HepG2 (cell line): ENCODE data around the gene IDH3A. TPM values are rescaled to one million over a fixed set of nuclear protein-coding genes. Genes with fewer than 3 reads are reported as not detected.

Experiments used
- ARHGAP35 ChIP-seq: sonication (generic); formaldehyde crosslinking; IDR thresholded peaks from 2 replicates; pipeline ENCODE4 v1.9.0; 2022; ENCODE audit warnings: mild to moderate bottlenecking, inconsistent platforms, moderate library complexity, missing genetic modification reagents, borderline replicate concordance
- DR1 ChIP-seq: sonication (generic); formaldehyde crosslinking; IDR thresholded peaks from 2 replicates; pipeline ENCODE4 v1.8.0; 2021; ENCODE audit warnings: mild to moderate bottlenecking, missing genetic modification reagents, inconsistent platforms
- MYC ChIP-seq: sonication (generic); formaldehyde crosslinking; IDR thresholded peaks from 2 replicates; pipeline ENCODE4 v1.9.0; 2021; ENCODE audit warnings: missing genetic modification reagents, borderline replicate concordance
- NFATC3 ChIP-seq: sonication (generic); formaldehyde crosslinking; IDR thresholded peaks from 2 replicates; pipeline ENCODE4 v1.5.1; 2020; ENCODE audit warnings: mild to moderate bottlenecking, missing genetic modification reagents
- SETDB1 ChIP-seq: sonication (generic); formaldehyde crosslinking; IDR thresholded peaks from 2 replicates; pipeline ENCODE4 v1.5.1; 2020; ENCODE audit warnings: missing genetic modification reagents, mild to moderate bottlenecking, borderline replicate concordance
- SMYD3 ChIP-seq: sonication (generic); formaldehyde crosslinking; IDR thresholded peaks from 2 replicates; pipeline ENCODE4 v1.8.1; 2023; ENCODE audit warnings: mild to moderate bottlenecking, missing genetic modification reagents
- TCF12 ChIP-seq, 2 experiments: fragments of 450-650 bp in 1 of 2; sonication (generic) in 1 of 2; formaldehyde crosslinking in 1 of 2; IDR thresholded peaks; 2 replicates each; pipeline versions ENCODE4 v1.6.1 to v1.8.0; 2017 to 2022; ENCODE audit warnings: antibody characterized with exemption in 1 of 2, mild to moderate bottlenecking in 1 of 2, missing genetic modification reagents in 1 of 2, moderate library complexity in 1 of 2
- TMF1 ChIP-seq: sonication (generic); formaldehyde crosslinking; IDR thresholded peaks from 2 replicates; pipeline ENCODE4 v1.8.1; 2022; ENCODE audit warnings: low read depth, missing genetic modification reagents
- ZBTB1 ChIP-seq: sonication (generic); formaldehyde crosslinking; IDR thresholded peaks from 2 replicates; pipeline ENCODE4 v1.4.0; 2020; ENCODE audit warnings: missing genetic modification reagents, borderline replicate concordance
- ZEB1 ChIP-seq: IDR thresholded peaks from 2 replicates; pipeline ENCODE4 v1.6.1; 2012; ENCODE audit warnings: mild to moderate bottlenecking, low read depth, inconsistent platforms; ENCODE audit not compliant: insufficient replicate concordance
- ZMYM3 ChIP-seq: sonication (generic); formaldehyde crosslinking; IDR thresholded peaks from 2 replicates; pipeline ENCODE4 v1.5.1; 2020; ENCODE audit warnings: mild to moderate bottlenecking, missing genetic modification reagents
- ZNF256 ChIP-seq: sonication (generic); formaldehyde crosslinking; conservative IDR thresholded peaks from 2 replicates; pipeline ENCODE4 v1.4.0; 2020; ENCODE audit warnings: missing genetic modification reagents
- ZNF431 ChIP-seq: sonication (generic); formaldehyde crosslinking; IDR thresholded peaks from 2 replicates; pipeline ENCODE4 v1.9.0; 2022; ENCODE audit warnings: missing genetic modification reagents, low read depth, mild to moderate bottlenecking, borderline replicate concordance
- ZNF546 ChIP-seq: sonication (generic); formaldehyde crosslinking; conservative IDR thresholded peaks from 2 replicates; pipeline ENCODE4 v1.8.1; 2023; ENCODE audit warnings: mild to moderate bottlenecking, missing genetic modification reagents
- ZNF713 ChIP-seq: sonication (generic); formaldehyde crosslinking; IDR thresholded peaks from 2 replicates; pipeline ENCODE4 v1.4.0; 2020; ENCODE audit warnings: mild to moderate bottlenecking, missing genetic modification reagents
- ZNF775 ChIP-seq: sonication (generic); formaldehyde crosslinking; IDR thresholded peaks from 2 replicates; pipeline ENCODE4 v1.4.0; 2020; ENCODE audit warnings: missing genetic modification reagents, mild to moderate bottlenecking, moderate library complexity, borderline replicate concordance
- polyA plus RNA-seq, 8 experiments: library from polyadenylated mRNA; depleted of rRNA in 3 of 8; stranded (reverse) in 7 of 8; unstranded in 1 of 8; fragments of >200 nt; fragmentation: Illumina TruSeq in 4 of 8; extraction: Trizol in 4 of 8; gene quantifications; 2 replicates each; pipeline versions ENCODE4 v1.2.1 to v1.2.3, GENCODE V29; 2011 to 2016; ENCODE audit warnings: low read depth in 4 of 8, missing spikeins in 1 of 8, mixed read lengths in 1 of 8; ENCODE audit not compliant: insufficient read depth in 1 of 8
- total RNA-seq, 5 experiments: library from RNA; depleted of rRNA; stranded (reverse); fragments of >200 nt; fragmentation: Illumina TruSeq; extraction: Trizol; gene quantifications; 2 replicates each; pipeline ENCODE4 v1.2.3, GENCODE V29; 2016; ENCODE audit warnings: low read depth in 1 of 5
- TF ChIP-seq, protein P1 (sequence below): sonication (generic); formaldehyde crosslinking; IDR thresholded peaks from 2 replicates; pipeline ENCODE4 v1.4.0; 2020; ENCODE audit warnings: mild to moderate bottlenecking, missing genetic modification reagents
- TF ChIP-seq, protein P2 (sequence below): sonication (generic); formaldehyde crosslinking; IDR thresholded peaks from 2 replicates; pipeline ENCODE4 v1.9.0; 2021; ENCODE audit warnings: mild to moderate bottlenecking, missing genetic modification reagents
- TF ChIP-seq, protein P3 (sequence below): sonication (generic); formaldehyde crosslinking; IDR thresholded peaks from 2 replicates; pipeline ENCODE4 v1.5.0; 2020; ENCODE audit warnings: missing genetic modification reagents

The IDH3A gene
- total and polyA plus RNA-seq, 2 of the 13 experiments (the other 11 are each of a cell fraction or from before 2014, with no cell fraction given), result 40.7 to 50.7 TPM

DNA sequence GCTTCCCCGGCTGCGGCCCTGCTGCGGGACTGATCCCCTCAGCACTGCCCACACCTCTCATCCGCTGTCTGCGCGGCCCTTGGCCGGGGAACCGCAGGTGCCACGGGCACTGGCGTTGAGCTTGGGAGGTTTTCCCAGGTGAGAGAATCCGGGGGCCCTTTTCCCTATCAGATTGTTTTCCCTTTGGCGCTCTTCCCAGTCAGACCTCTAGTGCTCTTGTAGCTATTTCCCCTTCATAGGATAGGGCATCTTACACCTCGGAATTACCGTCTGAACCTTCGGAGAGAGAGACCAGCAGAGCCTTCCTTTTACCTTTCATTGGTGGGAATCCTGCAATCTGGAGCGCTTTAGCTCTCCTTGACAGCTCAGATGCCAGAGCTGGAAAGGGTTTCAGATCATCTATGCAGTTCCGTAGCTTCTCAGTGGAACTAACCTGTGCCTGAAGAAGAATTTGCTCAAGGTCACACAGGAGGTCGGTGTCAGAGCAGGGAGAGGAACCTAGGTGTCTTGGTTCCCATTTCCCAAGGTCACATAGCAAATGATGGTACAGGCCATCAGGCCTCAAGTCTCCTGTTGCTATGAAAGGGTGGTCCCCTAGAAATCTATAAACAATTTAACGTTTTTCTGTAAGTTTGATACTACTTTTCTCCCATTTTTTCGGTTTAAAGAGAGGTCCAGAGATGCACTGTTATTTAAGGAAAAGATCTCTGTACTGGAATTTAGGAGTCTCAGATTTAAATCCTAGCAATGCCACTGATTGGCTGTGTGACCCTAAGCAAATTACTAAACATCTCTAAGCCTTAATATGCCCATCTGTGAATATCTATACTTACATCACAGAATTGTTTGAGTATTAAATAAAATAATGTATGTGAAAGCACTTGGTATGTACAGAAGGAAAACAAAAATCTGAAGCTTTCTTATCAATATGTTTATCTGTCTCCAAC is 916 bp downstream of the IDH3A start (continued):
- no peak for TF ChIP-seq ZNF713 (CRISPR knock-in tag)
- TF ChIP-seq ZNF431 (CRISPR knock-in tag), result no peak
- TF ChIP-seq, protein P1, sequence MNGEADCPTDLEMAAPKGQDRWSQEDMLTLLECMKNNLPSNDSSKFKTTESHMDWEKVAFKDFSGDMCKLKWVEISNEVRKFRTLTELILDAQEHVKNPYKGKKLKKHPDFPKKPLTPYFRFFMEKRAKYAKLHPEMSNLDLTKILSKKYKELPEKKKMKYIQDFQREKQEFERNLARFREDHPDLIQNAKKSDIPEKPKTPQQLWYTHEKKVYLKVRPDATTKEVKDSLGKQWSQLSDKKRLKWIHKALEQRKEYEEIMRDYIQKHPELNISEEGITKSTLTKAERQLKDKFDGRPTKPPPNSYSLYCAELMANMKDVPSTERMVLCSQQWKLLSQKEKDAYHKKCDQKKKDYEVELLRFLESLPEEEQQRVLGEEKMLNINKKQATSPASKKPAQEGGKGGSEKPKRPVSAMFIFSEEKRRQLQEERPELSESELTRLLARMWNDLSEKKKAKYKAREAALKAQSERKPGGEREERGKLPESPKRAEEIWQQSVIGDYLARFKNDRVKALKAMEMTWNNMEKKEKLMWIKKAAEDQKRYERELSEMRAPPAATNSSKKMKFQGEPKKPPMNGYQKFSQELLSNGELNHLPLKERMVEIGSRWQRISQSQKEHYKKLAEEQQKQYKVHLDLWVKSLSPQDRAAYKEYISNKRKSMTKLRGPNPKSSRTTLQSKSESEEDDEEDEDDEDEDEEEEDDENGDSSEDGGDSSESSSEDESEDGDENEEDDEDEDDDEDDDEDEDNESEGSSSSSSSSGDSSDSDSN (CRISPR knock-in tag), result peak; percentile 53; the same call in 1 of the 2 replicates
- TF ChIP-seq, protein P2, sequence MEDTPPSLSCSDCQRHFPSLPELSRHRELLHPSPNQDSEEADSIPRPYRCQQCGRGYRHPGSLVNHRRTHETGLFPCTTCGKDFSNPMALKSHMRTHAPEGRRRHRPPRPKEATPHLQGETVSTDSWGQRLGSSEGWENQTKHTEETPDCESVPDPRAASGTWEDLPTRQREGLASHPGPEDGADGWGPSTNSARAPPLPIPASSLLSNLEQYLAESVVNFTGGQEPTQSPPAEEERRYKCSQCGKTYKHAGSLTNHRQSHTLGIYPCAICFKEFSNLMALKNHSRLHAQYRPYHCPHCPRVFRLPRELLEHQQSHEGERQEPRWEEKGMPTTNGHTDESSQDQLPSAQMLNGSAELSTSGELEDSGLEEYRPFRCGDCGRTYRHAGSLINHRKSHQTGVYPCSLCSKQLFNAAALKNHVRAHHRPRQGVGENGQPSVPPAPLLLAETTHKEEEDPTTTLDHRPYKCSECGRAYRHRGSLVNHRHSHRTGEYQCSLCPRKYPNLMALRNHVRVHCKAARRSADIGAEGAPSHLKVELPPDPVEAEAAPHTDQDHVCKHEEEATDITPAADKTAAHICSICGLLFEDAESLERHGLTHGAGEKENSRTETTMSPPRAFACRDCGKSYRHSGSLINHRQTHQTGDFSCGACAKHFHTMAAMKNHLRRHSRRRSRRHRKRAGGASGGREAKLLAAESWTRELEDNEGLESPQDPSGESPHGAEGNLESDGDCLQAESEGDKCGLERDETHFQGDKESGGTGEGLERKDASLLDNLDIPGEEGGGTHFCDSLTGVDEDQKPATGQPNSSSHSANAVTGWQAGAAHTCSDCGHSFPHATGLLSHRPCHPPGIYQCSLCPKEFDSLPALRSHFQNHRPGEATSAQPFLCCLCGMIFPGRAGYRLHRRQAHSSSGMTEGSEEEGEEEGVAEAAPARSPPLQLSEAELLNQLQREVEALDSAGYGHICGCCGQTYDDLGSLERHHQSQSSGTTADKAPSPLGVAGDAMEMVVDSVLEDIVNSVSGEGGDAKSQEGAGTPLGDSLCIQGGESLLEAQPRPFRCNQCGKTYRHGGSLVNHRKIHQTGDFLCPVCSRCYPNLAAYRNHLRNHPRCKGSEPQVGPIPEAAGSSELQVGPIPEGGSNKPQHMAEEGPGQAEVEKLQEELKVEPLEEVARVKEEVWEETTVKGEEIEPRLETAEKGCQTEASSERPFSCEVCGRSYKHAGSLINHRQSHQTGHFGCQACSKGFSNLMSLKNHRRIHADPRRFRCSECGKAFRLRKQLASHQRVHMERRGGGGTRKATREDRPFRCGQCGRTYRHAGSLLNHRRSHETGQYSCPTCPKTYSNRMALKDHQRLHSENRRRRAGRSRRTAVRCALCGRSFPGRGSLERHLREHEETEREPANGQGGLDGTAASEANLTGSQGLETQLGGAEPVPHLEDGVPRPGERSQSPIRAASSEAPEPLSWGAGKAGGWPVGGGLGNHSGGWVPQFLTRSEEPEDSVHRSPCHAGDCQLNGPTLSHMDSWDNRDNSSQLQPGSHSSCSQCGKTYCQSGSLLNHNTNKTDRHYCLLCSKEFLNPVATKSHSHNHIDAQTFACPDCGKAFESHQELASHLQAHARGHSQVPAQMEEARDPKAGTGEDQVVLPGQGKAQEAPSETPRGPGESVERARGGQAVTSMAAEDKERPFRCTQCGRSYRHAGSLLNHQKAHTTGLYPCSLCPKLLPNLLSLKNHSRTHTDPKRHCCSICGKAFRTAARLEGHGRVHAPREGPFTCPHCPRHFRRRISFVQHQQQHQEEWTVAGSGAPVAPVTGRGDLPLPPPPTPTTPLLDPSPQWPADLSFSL (CRISPR knock-in tag), result no peak
- TF ChIP-seq ZNF546 (CRISPR knock-in tag), result no peak
- TF ChIP-seq, protein P3, sequence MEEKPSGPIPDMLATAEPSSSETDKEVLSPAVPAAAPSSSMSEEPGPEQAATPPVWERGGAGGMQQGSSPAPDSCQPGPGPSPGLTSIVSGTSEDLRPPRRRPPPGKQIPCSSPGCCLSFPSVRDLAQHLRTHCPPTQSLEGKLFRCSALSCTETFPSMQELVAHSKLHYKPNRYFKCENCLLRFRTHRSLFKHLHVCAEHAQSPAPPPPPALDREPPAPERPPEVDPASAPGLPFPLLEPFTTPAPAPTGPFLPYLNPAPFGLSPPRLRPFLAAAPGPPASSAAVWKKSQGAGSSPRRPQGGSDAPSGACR (CRISPR knock-in tag), result 0 out of 2 replicates have a peak, but pooled peaks have one; percentile 31
- no peak for TF ChIP-seq NFATC3 (CRISPR knock-in tag)
- no peak for TF ChIP-seq SETDB1 (CRISPR knock-in tag)
- TF ChIP-seq TCF12 (IDR thresholded peaks at IDR 0.05), result no peak
- no peak for TF ChIP-seq TCF12 (CRISPR knock-in tag; IDR thresholded peaks at IDR 0.05)
- TF ChIP-seq ZNF256 (CRISPR knock-in tag), result no peak
- no peak for TF ChIP-seq ZEB1
- no peak for TF ChIP-seq TMF1
- no peak for TF ChIP-seq ZMYM3 (CRISPR knock-in tag)
- TF ChIP-seq MYC (CRISPR knock-in tag), result no peak
- no peak for TF ChIP-seq ZBTB1 (CRISPR knock-in tag)
- TF ChIP-seq SMYD3 (CRISPR knock-in tag), result no peak
- TF ChIP-seq DR1 (CRISPR knock-in tag), result no peak
- TF ChIP-seq ARHGAP35 (CRISPR knock-in tag), result no peak
- no peak for TF ChIP-seq ZNF775 (CRISPR knock-in tag)
